Natural killer cell treated with Interleukin-12 subunit alpha and Interleukin-12 subunit beta and Interleukin-15 and Interleukin-18, amount 100 ng/mL, for 72 hours (primary cell): ENCODE results near the gene METTL1. TPM values are rescaled to one million over a fixed set of nuclear protein-coding genes. Genes with fewer than 3 reads are reported as not detected.
"Not testable (repeated sequence)": the region's sequence is repeated elsewhere in the genome, so short reads cannot be mapped to it uniquely, and the experiment has no call there.

Experiments used
- ATAC-seq, 2 donors: fragments of 150-1000 bp; cut with Tn5 transposase in 1 of 2; sonication (Bioruptor Pico), chemical (Tn5 transposase) in 1 of 2; 2 replicates each; pipeline ENCODE4 v1.10.0; 2021
- DNase-seq: peaks from one replicate; pipeline ENCODE4 v3.0.0; 2022; ENCODE audit warnings: low spot score
- H3K27ac Mint-ChIP-seq, 2 donors: 1 replicate in 1 of 2; 2 replicates in 1 of 2; pipeline ENCODE4 v1.8.0; 2022; ENCODE audit warnings: mixed read lengths in 2 of 2, mild to moderate bottlenecking in 1 of 2, moderate library complexity in 1 of 2
- H3K27me3 Mint-ChIP-seq, 2 donors: 1 replicate in 1 of 2; 2 replicates in 1 of 2; pipeline ENCODE4 v1.8.0; 2022; ENCODE audit warnings: mixed read lengths in 2 of 2
- H3K36me3 Mint-ChIP-seq: one replicate; pipeline ENCODE4 v1.8.0; 2022; ENCODE audit warnings: mixed read lengths
- H3K4me1 Mint-ChIP-seq, 2 donors: 1 replicate in 1 of 2; 2 replicates in 1 of 2; pipeline ENCODE4 v1.8.0; 2022; ENCODE audit warnings: low read depth in 2 of 2, mixed read lengths in 2 of 2, mild to moderate bottlenecking in 1 of 2
- H3K4me3 Mint-ChIP-seq: one replicate; pipeline ENCODE4 v1.8.0; 2022; ENCODE audit warnings: mixed read lengths
- H3K9me3 Mint-ChIP-seq: 2 replicates; pipeline ENCODE4 v1.8.0; 2022; ENCODE audit warnings: mixed read lengths
- total RNA-seq, 2 donors: library from RNA; stranded (reverse); gene quantifications; one replicate each; pipeline ENCODE4 v1.2.3, GENCODE V29; 2022

The METTL1 gene
- total RNA-seq, 2 donors from 2014 or later = 42.9 to 51.2 TPM

- Mint-ChIP-seq H3K4me3 (peak overlapping the region; percentile 98), H3K27ac (peak overlapping the region; percentile 81 to 94), H3K9me3 (no peaks in the 10 kb centered on the region), H3K27me3 (no peaks in the 10 kb centered on the region), H3K4me1 (peaks cover 34 to 35% of the 10 kb centered on the region in 2 donors), H3K36me3 (peaks cover 17% of the 10 kb centered on the region)
- ATAC-seq (no peak), DNase-seq (no peak)
Observed at GRCh38 chr12:57782243-57782607, 10.3 kb upstream of the METTL1 start.

GRCh38 chr12:57781801-57782200 is 9.9 kb upstream of the METTL1 start:
- Mint-ChIP-seq H3K27ac (peak overlapping the region; percentile 81 to 94), H3K4me1 (peaks cover 34 to 35% of the 10 kb centered on the region in 2 donors), H3K27me3 (no peaks in the 10 kb centered on the region), H3K4me3 (peak overlapping the region; percentile 98), H3K9me3 (no peaks in the 10 kb centered on the region), H3K36me3 (peaks cover 17% of the 10 kb centered on the region)
- ATAC-seq (no peak), DNase-seq (no peak)

- H3K4me1 Mint-ChIP-seq = peaks cover 30 to 36% of the 10 kb centered on the region in 2 donors
- peaks cover 12% of the 10 kb centered on the region for H3K36me3 Mint-ChIP-seq
- no peaks in the 10 kb centered on the region for H3K27me3 Mint-ChIP-seq
- H3K27ac Mint-ChIP-seq = peak overlapping the region; percentile 81 to 94
- ATAC-seq = no peak
- DNase-seq = no peak
- peak overlapping the region; percentile 98 for H3K4me3 Mint-ChIP-seq
- H3K9me3 Mint-ChIP-seq = no peaks in the 10 kb centered on the region
Observed at GRCh38 chr12:57781244-57781643, 9.3 kb upstream of the METTL1 start.

DNA sequence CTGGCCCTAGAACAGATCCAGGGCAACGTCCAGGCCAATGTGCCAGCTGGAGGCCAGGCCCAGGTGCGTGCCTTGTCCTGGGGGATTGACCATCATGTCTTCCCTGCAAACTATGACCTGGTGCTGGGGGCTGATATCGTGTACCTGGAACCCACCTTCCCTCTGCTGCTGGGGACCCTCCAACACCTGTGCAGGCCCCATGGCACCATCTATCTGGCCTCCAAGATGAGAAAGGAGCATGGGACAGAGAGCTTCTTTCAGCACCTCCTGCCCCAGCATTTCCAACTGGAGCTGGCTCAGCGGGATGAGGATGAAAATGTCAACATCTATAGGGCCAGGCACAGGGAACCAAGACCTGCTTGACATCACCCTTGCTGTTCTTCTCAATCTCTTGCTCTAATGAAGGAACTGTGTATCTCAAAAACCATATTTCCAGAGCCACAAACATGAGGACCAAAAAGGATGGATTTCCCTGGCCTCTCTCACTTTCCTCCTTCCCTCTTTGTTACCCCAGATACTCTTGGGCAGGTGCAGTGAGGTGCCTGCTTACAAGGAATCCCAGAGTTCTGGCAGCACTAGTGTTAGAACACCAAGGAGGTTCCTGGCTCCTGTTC is 8.5 kb upstream of the METTL1 start:
- Mint-ChIP-seq H3K9me3 (no peaks in the 10 kb centered on the region), H3K4me3 (no peak overlapping the region), H3K36me3 (peaks cover 10% of the 10 kb centered on the region), H3K27me3 (no peaks in the 10 kb centered on the region), H3K4me1 (peaks cover 33 to 41% of the 10 kb centered on the region in 2 donors), H3K27ac (no peak overlapping the region)
- ATAC-seq (no peak), DNase-seq (no peak)

GRCh38 chr12:57779736-57780135 is 7.8 kb upstream of the METTL1 start:
- Mint-ChIP-seq H3K27ac (peak overlapping the region in 1 of 2 donors; percentile 30), H3K27me3 (no peaks in the 10 kb centered on the region), H3K4me1 (peaks cover 33 to 41% of the 10 kb centered on the region in 2 donors), H3K9me3 (no peaks in the 10 kb centered on the region), H3K36me3 (peaks cover 10% of the 10 kb centered on the region), H3K4me3 (no peak overlapping the region)
- ATAC-seq (no peak), DNase-seq (no peak)

- peaks cover 2% of the 10 kb centered on the region for H3K36me3 Mint-ChIP-seq
- no peaks in the 10 kb centered on the region for H3K27me3 Mint-ChIP-seq
- ATAC-seq = no peak
- DNase-seq = no peak
- H3K4me1 Mint-ChIP-seq = peaks cover 27 to 34% of the 10 kb centered on the region in 2 donors
- no peaks in the 10 kb centered on the region for H3K9me3 Mint-ChIP-seq
- no peak overlapping the region for H3K27ac Mint-ChIP-seq
- H3K4me3 Mint-ChIP-seq = no peak overlapping the region
Observed at GRCh38 chr12:57777911-57778310, 6.0 kb upstream of the METTL1 start.

DNA sequence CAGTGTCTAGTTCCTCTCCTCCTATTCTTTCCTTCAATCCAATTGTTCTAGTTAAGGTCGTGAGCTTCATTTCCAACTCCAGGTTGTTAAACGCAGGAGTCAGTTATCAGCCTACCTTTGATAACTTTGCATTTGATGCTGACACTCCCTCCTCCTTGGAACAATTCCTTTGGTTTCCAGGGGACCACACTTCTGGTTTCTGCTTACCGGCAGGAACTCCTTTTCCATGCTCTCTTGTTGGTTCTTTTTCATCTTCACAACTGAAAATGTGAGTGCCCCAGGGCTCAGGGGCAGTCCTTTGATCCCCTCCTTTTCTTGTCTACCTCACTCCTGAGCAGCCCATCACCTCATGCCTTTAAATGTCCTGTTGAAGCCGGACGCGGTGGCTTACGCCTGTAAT is 5.5 kb upstream of the METTL1 start:
- DNase-seq = no peak
- Mint-ChIP-seq H3K27me3 (no peaks in the 10 kb centered on the region), H3K4me1 (peaks cover 24 to 31% of the 10 kb centered on the region in 2 donors), H3K36me3 (no peaks in the 10 kb centered on the region), H3K4me3 (no peak overlapping the region), H3K27ac (peak overlapping the region in 1 of 2 donors; percentile 22), H3K9me3 (no peaks in the 10 kb centered on the region)
- ATAC-seq = no peak

- Mint-ChIP-seq H3K4me3 (no peak overlapping the region), H3K36me3 (no peaks in the 10 kb centered on the region), H3K27me3 (no peaks in the 10 kb centered on the region), H3K4me1 (peaks cover 21 to 29% of the 10 kb centered on the region in 2 donors), H3K27ac (no peak overlapping the region), H3K9me3 (no peaks in the 10 kb centered on the region)
- DNase-seq (no peak), ATAC-seq (no peak)
Observed at GRCh38 chr12:57776247-57776587, 4.3 kb upstream of the METTL1 start.

DNA sequence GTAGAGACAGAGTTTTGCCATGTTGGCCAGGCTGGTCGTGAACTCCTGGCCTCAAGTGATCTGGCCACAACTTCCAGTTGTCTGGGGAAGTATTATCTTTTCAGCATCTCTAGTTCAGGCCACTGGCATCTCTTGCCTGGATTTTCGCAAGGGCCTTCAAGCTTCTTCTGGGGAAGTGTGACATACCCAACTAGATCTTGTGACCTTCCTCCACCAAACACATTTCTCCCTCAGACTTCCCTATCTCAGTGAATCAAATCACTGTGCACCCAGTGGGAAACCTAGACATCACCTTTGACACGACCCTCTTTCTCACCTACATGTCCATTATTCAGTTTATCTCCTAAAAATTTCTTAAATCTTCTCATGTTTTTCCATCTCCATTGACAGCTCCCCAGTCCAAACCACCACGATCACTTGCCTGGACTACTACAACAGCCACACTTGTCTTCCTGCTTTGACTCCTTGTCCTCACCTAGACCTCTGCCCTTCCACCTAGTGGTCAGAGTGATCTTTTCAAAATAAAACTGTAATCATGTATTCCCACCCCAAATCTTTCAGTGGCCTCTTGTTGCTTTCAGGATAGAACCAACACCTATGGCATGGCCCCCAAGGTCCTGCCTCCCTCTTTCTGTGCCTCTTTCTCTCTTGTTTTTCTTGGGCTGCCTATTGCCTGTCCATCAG is 3.8 kb upstream of the METTL1 start:
- H3K4me1 Mint-ChIP-seq = peaks cover 26 to 34% of the 10 kb centered on the region in 2 donors
- H3K36me3 Mint-ChIP-seq = no peaks in the 10 kb centered on the region
- no peaks in the 10 kb centered on the region for H3K27me3 Mint-ChIP-seq
- no peak for ATAC-seq
- no peaks in the 10 kb centered on the region for H3K9me3 Mint-ChIP-seq
- DNase-seq = no peak
- H3K27ac Mint-ChIP-seq = no peak overlapping the region
- H3K4me3 Mint-ChIP-seq = no peak overlapping the region

DNA sequence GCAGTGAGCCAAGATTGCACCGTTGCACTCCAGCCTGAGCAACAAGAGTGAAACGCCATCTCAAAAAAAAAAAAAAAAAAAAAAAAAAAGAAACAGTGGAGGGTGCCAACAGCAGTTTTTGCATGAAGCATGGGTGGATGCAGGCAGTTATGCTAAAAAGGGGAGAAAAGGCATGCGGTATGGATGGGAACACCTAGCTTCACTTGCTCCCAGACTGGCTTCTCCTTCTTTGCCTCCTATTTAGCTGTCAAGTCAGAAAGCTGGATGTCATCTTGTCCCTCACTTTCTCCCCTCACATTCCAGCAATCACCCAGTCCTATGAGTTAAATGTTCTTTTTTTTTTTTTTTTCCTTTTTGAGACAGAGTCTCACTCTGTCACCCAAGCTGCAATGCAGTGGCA is 3.1 kb upstream of the METTL1 start:
- DNase-seq (no peak), ATAC-seq (no peak)
- no peaks in the 10 kb centered on the region for H3K36me3 Mint-ChIP-seq
- no peaks in the 10 kb centered on the region for H3K9me3 Mint-ChIP-seq
- no peaks in the 10 kb centered on the region for H3K27me3 Mint-ChIP-seq
- H3K4me3 Mint-ChIP-seq = no peak overlapping the region
- no peak overlapping the region for H3K27ac Mint-ChIP-seq
- peaks cover 33% of the 10 kb centered on the region in 2 donors for H3K4me1 Mint-ChIP-seq

- not testable (repeated sequence) for H3K27ac Mint-ChIP-seq, H3K4me3 Mint-ChIP-seq, ATAC-seq, H3K27me3 Mint-ChIP-seq, DNase-seq, H3K9me3 Mint-ChIP-seq, H3K36me3 Mint-ChIP-seq
- H3K4me1 Mint-ChIP-seq = peaks cover 35 to 37% of the 10 kb centered on the region in 2 donors
Observed at GRCh38 chr12:57774634-57775033, 2.7 kb upstream of the METTL1 start.

GRCh38 chr12:57772429-57773322 is 771 bp upstream of the METTL1 start, which contains the start of gene EEF1AKMT3:
TSS of gene EEF1AKMT3 (plus strand) at chr12:57772614. CDS start at chr12:57772725, 111 bp downstream.
- H3K27ac Mint-ChIP-seq = peak within 1 kb of the TSS; percentile 96 to 98
- H3K27me3 Mint-ChIP-seq = no peaks in the 10 kb centered on the region
- H3K36me3 Mint-ChIP-seq = no peaks in the 10 kb centered on the region
- no peaks in the 10 kb centered on the region for H3K9me3 Mint-ChIP-seq
- H3K4me3 Mint-ChIP-seq = peak within 1 kb of the TSS; percentile 100
- peak; percentile 45 to 61 for ATAC-seq
- peaks cover 35 to 37% of the 10 kb centered on the region in 2 donors for H3K4me1 Mint-ChIP-seq
- DNase-seq = no peak

- H3K27ac Mint-ChIP-seq = peak overlapping the region; percentile 96 to 98
- H3K4me3 Mint-ChIP-seq = peak overlapping the region; percentile 100
- H3K27me3 Mint-ChIP-seq = peaks cover 4 to 6% of the 10 kb centered on the region in 2 donors
- H3K36me3 Mint-ChIP-seq = no peaks in the 10 kb centered on the region
- H3K9me3 Mint-ChIP-seq = no peaks in the 10 kb centered on the region
- DNase-seq (peak; percentile 87), ATAC-seq (peak; percentile 83 to 84)
- peaks cover 42 to 46% of the 10 kb centered on the region in 2 donors for H3K4me1 Mint-ChIP-seq
Observed at GRCh38 chr12:57771236-57771872, 551 bp downstream of the METTL1 start.
